Glomerular visceral epithelial cell (primary cell): ENCODE measurements around the gene PARP8.
"Not testable (repeated sequence)": the region's sequence is repeated elsewhere in the genome, so short reads cannot be mapped to it uniquely, and the experiment has no call there.

Experiments used
- DNase-seq: peaks from one replicate; pipeline ENCODE4 v3.0.0-alpha.2; 2016; ENCODE audit errors: extremely low spot score

The PARP8 gene, protein sequence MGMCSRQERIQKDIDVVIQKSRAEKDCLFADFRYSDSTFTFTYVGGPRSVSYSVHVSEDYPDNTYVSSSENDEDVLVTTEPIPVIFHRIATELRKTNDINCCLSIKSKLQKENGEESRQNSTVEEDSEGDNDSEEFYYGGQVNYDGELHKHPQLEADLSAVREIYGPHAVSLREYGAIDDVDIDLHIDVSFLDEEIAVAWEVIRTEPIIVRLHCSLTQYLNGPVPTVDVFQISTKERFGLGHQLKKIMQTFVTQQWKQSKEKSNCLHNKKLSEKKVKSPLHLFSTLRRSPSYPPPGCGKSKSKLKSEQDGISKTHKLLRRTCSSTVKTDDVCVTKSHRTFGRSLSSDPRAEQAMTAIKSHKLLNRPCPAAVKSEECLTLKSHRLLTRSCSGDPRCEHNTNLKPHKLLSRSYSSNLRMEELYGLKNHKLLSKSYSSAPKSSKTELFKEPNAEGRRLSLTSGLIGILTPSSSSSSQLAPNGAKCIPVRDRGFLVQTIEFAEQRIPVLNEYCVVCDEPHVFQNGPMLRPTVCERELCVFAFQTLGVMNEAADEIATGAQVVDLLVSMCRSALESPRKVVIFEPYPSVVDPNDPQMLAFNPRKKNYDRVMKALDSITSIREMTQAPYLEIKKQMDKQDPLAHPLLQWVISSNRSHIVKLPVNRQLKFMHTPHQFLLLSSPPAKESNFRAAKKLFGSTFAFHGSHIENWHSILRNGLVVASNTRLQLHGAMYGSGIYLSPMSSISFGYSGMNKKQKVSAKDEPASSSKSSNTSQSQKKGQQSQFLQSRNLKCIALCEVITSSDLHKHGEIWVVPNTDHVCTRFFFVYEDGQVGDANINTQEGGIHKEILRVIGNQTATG

DNA sequence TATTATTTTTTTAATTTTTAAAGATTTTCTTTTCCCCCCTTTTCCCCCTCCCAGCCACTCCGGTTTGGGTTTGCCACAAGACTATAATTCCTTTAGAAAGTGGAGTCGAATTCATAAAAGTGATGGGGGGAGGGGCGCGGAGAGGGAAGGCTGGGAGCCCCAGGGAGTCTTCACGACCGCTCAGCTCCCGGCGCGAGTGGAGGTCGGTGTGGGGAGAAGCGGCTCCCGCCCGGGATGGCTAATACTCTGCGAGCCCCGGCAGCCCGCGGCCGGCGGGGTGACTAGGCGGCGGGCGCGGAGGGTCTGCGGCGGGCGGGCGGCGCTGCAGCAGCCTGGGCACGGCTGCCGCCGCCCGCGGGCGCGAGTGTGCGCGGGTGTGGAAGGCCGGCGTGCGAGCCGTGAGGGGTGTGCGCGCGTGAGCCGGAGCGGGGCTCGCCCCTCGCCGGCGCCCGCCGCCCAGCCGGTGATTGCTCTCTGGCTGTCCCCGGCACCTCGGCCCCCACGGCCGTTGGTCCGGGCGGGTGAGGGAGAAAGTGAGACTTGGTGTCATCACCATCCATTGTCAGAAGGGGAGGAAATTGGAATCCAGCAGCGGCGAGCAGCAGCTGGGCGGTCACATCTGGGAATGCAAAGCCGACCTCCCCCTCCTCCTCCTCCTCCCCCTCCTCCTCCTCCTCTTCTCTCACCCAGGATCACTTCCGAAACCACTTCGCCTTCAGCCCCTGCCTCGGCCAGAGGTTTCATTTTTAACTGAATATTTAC lies at the start of gene PARP8:
TSS of gene PARP8 (plus strand) at position 377 of the 762 bp plus-strand sequence. CDS start 459 bp downstream, outside the sequence.
- peak; percentile 80 for DNase-seq

DNA sequence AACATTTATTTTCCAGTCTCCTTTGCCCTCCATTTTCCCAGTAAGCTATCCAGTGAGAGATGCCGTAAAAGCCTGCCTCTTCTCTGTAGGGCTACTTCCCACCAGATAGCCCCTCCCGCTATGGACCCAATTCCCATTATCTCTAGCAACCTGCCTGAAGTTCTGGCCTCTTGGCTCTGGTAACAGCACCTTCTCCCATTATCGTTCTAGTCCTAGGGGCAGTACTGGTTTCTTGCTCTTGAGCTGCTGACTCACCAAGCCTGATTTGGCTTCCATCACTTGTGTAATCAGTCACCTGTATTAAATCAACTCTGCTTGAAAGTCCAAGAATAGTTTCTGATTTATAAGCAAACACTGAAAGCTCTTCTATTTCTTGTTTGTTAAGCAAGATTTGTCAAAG lies 42.8 kb upstream of the PARP8 start:
- DNase-seq, result no peak

DNA sequence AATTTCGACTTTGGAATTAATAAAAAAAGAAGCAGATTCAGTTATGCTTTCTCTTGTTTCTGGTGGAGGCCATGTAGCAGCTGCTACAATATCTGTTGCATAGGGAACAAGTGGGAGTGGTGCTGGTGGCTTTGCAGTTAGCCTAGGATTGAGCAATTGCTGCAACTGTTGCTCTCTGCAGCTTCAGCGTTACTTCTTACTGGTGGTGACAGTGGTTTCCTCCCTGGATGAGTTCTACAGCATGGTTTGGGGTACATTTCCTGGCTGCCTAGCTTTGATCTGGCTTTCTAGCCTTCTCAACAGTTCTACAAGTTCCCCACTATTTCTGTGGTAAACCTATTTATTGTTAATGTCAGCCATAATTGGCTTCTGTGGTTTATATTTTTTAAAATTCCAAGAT lies 31.6 kb upstream of the PARP8 start:
- not testable (repeated sequence) for DNase-seq

DNA sequence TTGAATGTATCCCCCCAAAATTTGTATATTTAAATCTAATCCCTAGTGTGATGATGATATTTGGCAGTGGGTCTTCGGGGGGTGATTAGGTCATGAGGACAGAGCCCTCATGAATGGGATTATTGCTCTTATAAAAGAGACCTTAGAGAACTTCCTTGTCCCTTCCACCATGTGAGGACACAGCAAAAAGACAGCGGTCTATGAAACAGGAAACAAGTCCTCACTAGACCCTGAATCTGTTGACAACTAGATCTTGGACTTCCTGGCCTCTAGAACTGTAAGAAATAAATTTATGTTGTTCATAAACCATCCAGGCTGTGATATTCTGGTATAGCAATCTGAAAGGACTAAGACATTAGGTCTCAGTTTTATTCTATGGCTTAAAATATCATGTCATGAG lies 28.9 kb upstream of the PARP8 start:
- DNase-seq, result not testable (repeated sequence)

DNA sequence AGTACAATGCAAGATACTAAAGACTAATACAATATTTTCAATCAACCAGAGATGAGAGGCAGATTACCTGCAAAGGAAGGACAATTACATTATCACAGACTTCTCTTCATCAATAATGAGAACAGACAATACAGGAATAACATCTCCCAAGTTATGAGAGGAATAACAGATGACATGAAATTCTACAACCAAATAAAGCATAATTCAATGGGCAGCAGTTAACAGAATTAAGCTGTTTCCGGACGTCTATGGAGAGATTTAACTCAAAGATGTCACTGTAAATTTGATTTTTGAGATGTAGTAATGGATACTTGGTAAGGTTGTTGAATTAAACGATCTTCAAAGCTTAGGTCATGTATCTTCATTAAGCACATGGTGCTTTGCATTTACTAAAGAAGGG lies 19.8 kb upstream of the PARP8 start:
- no peak for DNase-seq

DNA sequence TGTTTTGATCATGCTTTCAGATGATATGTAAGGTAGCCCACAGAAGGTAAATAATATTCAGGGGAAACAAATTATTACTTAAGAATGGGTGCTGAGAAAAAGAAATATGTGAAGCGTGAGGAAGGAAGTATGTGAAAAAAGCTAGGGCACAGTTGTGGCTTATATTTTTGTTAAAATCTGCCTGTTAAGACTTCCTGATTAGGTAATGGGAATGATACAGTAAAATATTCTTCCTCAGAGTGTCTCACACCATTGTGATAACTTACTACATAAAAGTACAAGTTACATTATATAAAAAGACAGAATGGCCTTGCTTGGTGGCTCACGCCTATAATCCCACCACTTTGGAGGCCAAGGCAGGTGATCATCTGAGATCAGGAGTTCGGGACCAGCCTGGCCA lies 18.7 kb upstream of the PARP8 start:
- no peak for DNase-seq

DNA sequence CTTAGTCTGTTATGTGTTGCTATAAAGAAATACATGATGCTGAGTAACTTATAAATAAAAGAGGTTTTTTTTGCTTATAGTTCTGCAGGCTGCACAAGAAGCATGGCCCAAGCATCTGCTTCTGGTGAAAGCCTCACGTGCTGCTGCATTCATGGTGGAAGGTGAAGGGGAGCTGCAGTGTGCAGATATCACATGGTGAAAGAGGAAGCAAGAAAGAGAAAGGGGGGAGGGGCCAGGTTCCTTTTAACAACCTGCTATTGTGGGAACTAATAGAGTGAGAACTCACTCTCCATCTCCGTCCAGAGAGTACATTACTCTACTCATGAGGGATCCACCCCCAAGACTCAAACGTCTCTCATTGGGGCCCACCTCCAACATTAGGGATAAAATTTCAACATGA lies 12.5 kb upstream of the PARP8 start:
- no peak for DNase-seq

DNA sequence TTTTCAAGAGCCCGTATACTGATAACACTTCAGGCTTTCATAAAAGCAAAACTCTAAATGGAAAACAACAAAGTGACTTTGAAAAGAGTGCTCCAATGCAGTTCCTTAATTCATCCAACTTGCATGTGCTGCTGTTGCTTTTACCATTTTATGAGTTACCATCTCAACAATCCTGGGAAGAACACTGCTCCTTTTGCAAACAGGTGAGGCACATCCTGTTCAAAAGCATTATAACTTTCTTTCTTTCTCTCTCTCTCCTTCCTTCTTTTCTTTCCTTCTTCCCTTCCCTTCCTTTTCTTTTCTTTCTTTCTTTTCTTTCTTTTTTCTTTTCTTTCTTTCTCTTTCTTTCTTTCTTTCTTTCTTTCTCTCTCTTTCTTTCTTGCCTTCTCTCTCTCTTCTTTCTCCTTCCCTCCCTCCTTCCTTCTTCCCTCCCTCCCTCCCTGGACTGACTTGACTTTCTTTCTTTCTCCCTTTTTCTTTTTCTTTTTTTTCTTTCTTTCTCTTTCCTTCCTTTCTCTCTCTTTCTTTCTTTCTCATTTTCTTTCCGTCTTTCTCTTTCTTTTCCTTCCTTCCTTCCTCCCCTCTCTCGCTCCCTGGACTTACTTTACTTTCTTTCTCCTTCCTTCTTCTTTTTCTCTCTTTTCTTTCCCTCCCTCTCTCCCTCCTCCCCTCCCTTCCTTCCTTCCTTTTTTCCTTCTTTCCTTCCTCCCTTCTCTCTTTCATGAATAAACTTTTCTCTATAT lies 11.2 kb upstream of the PARP8 start:
- DNase-seq, result no peak

DNA sequence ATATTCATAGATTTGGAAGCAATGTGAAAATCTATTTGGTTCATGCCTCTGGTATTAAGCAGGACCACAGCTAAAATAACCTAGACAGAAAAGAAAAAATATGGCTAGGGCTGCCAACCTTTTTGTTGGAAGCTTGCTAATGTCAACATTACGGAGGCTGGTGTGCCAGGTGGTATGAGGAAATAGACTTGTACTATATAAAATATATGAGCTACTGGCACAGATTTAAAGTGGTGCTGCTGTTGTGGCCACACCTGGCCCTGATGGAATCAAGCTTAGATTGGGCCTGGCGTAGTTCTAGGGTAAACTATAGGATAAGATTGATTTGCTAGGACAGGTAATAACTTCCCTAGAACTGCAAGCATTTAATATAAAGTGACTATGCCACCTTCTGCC lies 10.6 kb upstream of the PARP8 start:
- DNase-seq, result no peak

DNA sequence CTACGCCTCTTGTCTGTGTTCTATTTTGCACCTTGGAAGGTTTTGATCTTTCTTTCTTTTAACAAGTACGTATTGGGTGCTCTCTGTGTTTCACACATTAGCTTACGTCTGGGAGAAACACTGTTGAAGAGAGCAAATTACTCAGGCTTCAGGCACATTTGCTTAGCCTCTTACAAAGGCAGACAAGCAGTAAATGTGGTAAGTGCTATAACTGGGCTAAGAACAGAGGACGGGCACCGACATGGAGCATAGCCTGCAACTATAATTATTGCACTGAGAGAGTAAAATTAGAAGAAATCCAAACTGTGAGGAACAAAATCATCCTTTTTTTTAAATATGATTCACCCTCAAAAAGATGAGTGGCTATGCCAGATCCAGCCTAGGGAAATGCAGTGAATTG lies 9.4 kb upstream of the PARP8 start:
- DNase-seq, result no peak

DNA sequence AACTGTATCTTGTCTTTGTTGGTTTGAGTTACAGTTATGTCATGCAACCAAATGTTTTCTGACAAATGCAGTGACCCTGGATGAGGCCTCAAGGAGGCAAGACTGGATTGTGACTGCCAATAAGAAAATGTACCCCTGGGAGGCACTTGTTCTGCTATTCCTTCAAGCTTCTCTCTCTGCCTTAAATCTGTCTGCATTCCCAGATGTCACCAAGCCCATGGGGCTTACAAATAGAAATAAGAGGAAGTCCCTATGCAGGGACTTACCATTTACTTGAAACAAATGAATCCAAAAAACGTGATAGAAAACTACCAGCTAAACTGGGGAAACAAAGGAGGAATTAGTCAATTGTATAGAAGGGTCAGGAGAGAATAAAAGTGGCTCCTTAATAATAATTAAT lies 8.2 kb upstream of the PARP8 start:
- no peak for DNase-seq

DNA sequence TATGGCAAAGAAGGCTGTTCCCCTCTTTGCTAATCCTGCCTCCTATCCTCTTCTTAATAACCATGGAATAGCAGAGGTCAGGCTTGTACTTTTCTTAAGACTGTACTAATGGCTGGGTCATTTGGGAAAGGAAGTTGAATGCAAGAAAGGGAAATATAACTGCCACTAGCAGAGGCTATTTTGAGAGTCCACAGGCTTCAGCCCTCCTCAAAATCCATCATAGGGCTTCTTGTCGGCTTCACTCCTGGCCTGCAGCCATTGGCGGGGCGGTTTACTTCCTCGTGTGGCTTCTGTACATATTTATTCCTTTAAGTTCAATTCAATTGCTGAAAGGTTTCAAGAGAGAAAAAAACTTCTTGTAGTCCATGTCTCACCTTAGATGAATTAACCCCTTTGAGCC lies 2.8 kb upstream of the PARP8 start:
- no peak for DNase-seq

DNA sequence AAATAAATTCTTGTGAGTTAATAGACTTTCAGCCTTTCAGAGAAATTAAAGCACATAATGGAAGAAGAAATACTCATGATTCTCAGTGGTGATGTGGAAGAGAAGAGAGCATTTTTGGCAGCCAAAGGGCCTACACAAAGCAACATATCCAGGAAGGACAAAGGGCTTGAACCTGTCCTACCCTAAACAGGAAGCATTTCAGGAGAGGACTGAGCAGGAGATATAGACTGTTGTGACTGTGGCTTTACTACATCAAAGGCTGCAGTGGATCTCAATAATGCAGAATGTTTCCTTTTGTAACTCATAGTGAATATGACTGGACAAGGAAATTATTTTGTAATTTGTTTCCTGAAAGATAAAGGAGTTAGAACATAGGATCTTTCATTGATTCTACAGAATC lies 1.3 kb upstream of the PARP8 start:
- no peak for DNase-seq

DNA sequence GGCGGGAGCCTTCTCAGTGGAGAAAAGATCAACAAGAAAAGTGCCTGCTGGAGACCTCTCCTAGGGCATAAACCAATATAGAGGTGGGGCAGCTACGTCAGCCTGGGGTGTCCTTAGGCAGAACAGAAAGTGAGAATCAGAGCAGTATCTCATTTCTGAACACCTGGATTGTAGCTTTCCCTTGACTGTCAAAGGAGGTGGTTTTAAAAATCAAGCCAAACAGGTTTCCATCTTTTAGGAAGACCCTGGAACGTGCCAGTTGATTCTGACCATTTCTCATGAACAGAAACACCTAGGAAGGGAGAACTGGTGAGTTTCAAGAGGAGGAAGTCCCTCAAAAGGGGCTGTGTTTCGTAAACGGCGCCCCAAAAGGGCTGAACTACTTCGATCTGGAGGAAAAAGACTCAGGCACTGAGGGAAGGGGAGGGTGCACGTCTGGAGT lies 655 bp upstream of the PARP8 start:
- DNase-seq, result not testable (repeated sequence)

DNA sequence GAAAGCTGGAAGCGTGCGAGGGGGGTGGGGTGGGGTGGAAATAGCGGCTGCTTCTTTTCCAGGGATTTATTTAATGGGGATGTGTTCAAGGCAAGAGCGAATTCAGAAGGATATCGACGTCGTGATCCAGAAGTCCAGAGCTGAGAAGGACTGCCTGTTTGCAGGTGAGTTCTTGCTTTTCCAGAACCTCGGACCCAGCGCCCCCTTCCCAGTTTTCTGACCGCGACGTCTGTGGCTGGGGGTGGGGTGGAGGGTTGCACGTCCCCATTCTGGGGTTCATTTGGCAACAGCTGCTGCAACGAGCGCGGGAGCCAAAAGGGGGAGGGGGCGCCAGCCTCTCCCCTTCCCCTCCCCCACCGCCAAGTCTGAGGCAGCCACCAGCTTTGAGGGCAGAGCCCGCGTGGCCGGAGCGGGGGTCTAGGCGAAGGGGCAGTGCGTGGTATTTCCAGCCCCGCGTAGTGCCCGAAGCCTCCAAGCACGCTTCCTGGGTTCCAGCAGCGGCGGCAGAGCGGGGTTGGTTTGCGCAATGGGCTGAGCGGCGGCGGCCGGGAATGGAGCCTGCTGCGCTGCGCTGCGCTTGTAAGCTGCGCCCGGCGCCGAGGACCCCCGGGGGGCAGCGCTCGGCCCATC lies 701 bp downstream of the PARP8 start:
- peak; percentile 54 for DNase-seq

DNA sequence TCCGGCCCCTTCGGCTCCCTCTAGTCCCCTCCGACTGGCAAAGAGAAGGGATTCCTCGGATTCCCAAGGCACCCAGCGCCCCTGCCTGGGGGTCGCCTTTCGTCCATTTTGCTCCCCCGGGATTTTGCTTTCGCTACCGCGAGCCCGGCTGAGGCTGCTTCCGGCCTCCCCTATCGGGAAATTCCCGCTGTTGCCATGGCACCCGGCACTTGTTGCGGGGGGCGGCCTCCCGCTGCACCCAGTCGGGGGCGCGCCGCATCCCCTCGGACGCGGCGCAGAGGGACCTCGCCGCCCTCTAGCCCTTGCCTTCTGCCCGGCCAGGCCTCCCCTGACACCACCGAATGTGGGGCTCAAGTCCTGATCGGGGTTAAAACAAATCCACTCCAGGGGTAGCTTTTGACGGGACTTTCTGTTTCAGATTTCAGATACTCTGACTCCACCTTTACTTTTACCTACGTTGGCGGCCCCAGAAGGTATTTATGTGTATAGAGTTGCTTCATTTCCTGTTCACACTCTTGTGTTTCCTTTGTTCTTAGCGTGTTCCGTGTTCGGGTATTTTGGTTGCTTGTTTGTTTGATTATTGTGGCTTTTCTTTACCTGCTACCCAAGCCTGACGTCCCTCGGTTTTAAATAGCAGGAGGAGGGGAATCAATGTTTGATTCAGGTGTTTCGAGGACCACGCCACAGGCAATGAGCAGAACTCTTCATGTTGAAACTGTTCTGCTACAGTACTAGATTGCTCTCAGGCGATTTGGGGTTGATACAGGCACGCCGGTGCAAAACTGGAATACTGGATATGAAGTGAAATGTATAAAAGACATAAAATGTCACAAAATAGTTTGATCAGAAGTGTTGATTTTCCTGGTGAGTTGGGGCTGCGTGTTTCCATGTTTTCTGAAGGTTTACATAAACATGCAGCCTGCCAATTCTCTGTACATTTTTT lies 1.5 kb downstream of the PARP8 start:
- peak; percentile 84 for DNase-seq

DNA sequence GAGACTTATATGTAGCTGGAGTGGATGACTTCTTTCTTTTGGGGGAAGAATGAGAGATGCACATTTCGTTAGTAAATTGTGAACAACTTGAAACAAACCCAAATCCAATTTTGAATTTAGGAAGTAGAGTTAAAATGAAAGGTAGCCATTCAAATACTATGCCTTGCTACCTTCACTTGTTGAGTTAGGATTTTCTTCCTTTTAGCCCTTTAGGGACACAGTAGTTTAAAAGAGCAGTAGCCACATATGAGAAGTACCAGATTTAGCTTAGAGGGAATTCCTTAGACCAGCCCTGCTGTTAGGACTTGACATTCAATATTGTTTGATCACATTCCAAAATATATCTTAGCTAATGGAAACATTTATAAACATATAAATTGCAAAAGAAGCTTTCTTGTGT lies 2.2 kb downstream of the PARP8 start:
- DNase-seq, result not testable (repeated sequence)

DNA sequence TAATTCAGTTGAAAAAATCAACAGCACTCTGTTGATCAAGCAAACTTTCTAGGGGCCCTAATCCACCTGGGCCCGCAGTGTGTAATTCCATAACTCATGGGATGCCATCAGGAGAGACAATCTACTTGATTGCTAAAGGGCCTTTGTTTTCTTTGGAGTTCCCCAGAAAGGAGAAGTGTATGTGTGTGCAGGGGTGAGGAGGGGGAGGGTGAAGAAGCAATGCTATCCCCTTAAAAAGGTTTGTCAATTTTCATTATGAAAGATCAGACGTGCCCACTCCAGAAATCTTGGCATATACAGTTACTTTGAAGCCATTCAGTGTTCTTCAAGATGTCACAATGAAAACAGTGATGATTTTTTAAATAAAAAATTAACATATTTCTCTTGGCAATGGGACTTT lies 6.2 kb downstream of the PARP8 start:
- DNase-seq, result no peak

DNA sequence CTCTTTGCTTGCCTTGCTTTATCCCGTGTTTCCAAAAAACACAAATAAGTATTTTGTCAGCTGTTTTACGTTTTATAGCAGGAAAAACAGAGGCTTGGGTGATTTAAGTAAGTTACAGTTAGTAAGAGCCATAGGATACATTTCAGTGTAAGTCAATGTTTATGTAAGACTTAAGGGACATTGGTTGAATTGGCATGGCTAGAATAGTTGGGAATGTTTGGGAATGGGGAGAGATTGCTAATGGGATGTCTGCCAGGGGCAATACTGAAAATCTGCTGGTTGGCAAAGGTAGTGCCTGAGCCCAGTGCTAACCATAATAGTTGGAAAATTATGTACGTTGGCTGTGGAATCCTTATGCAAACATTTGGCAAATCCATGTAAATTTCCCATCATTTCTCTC lies 7.0 kb downstream of the PARP8 start:
- not testable (repeated sequence) for DNase-seq

DNA sequence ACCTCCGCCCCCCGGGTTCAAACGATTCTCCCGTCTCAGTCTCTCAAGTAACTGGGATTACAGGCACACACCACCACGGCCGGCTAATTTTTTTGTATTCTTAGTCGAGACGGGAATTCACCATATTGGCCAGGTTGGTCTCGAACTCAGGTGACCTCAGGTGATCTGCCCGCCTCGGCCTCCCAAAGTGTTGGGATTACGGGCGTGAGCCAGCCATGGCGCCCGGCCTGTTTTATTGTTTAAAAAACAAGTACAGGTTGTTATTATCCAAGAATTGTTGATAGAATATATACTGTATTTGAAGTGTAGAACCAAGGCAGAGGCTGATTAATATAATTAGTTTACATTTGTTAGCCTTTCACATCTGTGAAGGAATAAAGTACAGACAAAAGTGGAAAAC lies 8.9 kb downstream of the PARP8 start:
- DNase-seq, result no peak
